ENCODE data around the gene RNPS1. TPM values are rescaled to one million over a fixed set of nuclear protein-coding genes. Genes with fewer than 3 reads are reported as not detected.
A peak's percentile ranks its signal among the peaks of the same experiment; 100 is the strongest.

The RNPS1 gene
- total and polyA plus RNA-seq, 2 experiments from 2014 or later = 315 to 384 TPM

GRCh38 chr16:2237102-2237482, 30.8 kb downstream of the RNPS1 start (continued):
- TF ChIP-seq ZNF462 (CRISPR knock-in tag; IDR thresholded peaks at IDR 0.05) = no peak
- TF ChIP-seq JUNB (IDR thresholded peaks at IDR 0.05; ENCODE audit: unreplicated experiment) = no peak

- peak within 1 kb of the TSS; percentile 65 for H3K4me3 ChIP-seq
- Mint-ChIP-seq H3K4me3 (peak within 1 kb of the TSS; percentile 57), H3K9me3 (no peaks in the 10 kb centered on the region)
- peak in 1 of 2 experiments; percentile 18; a peak in 1 of 4 replicates for TF ChIP-seq CTCF (conservative IDR thresholded peaks at IDR 0.05; ENCODE audit: low read depth in 2 of 2)
- no peak for TF ChIP-seq JUNB (IDR thresholded peaks at IDR 0.05; ENCODE audit: unreplicated experiment)
- no peak for TF ChIP-seq ETS1 (IDR thresholded peaks at IDR 0.05)
- TF ChIP-seq ZNF462 (CRISPR knock-in tag; IDR thresholded peaks at IDR 0.05) = no peak
These were observed 31.4 kb downstream of the RNPS1 start, which contains the start of gene DNASE1L2 for GRCh38 chr16:2236337-2237101. TSS of gene DNASE1L2 (plus strand) at chr16:2236444. CDS start at chr16:2236817, 373 bp downstream.

More at GRCh38 chr16:2236337-2237101, 31.4 kb downstream of the RNPS1 start, which contains the start of gene DNASE1L2:
- H3K27me3 Mint-ChIP-seq (ENCODE audit: insufficient read depth, low read depth, poor library complexity) = peaks cover 27% of the 10 kb centered on the region
- Histone ChIP-seq H2AFZ (no peak within 1 kb of the TSS), H3K4me2 (peak within 1 kb of the TSS; percentile 92), H3K27ac (ENCODE audit: low read depth) (no peak within 1 kb of the TSS), H3K4me1 (ENCODE audit: insufficient read depth) (no peaks in the 10 kb centered on the region), H3K36me3 (ENCODE audit: insufficient read depth) (0 out of 2 replicates have a peak, but pooled peaks cover 5% of the 10 kb centered on the region), H4K20me1 (replicated peaks; ENCODE audit: insufficient read depth) (no peaks in the 10 kb centered on the region; the same call in 1 of the 2 replicates), H3K9me2 (ENCODE audit: insufficient read depth) (no peaks in the 10 kb centered on the region), H3F3A (replicated peaks; ENCODE audit: low read depth) (peaks cover 2% of the 10 kb centered on the region; the same call in 1 of the 2 replicates), H3K79me2 (replicated peaks; ENCODE audit: insufficient read depth) (no peaks in the 10 kb centered on the region), H3K27me3 (ENCODE audit: insufficient read depth) (peaks cover 18% of the 10 kb centered on the region)
- peak; percentile 43 for ATAC-seq
- no peaks in the 10 kb centered on the region for H3K4me1 Mint-ChIP-seq
- peaks cover 9% of the 10 kb centered on the region; the same call in 1 of the 3 replicates for H3K36me3 Mint-ChIP-seq (ENCODE audit: low read depth)
- no peak within 1 kb of the TSS for H3K27ac Mint-ChIP-seq
- peak; percentile 68 for DNase-seq (ENCODE audit: low spot score)

Data from GM23338 (cell line).